HG03025 (cell line): ENCODE measurements around the gene ZC3H8.

Source experiments
- ATAC-seq: cut with Tn5 transposase; IDR thresholded peaks from one replicate; pipeline ENCODE4 v1.9.1; 2021; ENCODE audit warnings: mild to moderate bottlenecking, moderate library complexity; ENCODE audit not compliant: unreplicated experiment, low FRiP score

Gene ZC3H8

GRCh38 chr2:112166806-112167499 lies 87.9 kb downstream of the ZC3H8 start:
- ATAC-seq = no peak

- no peak for ATAC-seq
Observed at GRCh38 chr2:112165296-112165695, 89.5 kb downstream of the ZC3H8 start.

- ATAC-seq = no peak
Observed at GRCh38 chr2:112164876-112165275, 90.0 kb downstream of the ZC3H8 start.

- no peak for ATAC-seq
Observed at GRCh38 chr2:112163541-112163981, 91.3 kb downstream of the ZC3H8 start.

- no peak for ATAC-seq
Observed at GRCh38 chr2:112162956-112163355, 91.9 kb downstream of the ZC3H8 start.

- no peak for ATAC-seq
Observed at GRCh38 chr2:112162341-112162740, 92.5 kb downstream of the ZC3H8 start.
